Panc1 (cell line): ENCODE results near the gene TMEM254.

ENCODE experiments used
- SIN3A ChIP-seq: IDR thresholded peaks from 2 replicates; pipeline ENCODE4 v1.6.1; 2012; ENCODE audit warnings: low read depth, mild to moderate bottlenecking, low read length, moderate library complexity, borderline replicate concordance; ENCODE audit not compliant: insufficient read depth
- TCF7L2 ChIP-seq: IDR thresholded peaks from 2 replicates; pipeline ENCODE4 v1.6.1; 2011; ENCODE audit warnings: mild to moderate bottlenecking, low read depth, low read length, inconsistent platforms
- TF ChIP-seq, protein P1 (sequence below): fragments of 450-650 bp; IDR thresholded peaks from 2 replicates; pipeline ENCODE4 v1.5.1; 2017; ENCODE audit warnings: mild to moderate bottlenecking

DNA sequence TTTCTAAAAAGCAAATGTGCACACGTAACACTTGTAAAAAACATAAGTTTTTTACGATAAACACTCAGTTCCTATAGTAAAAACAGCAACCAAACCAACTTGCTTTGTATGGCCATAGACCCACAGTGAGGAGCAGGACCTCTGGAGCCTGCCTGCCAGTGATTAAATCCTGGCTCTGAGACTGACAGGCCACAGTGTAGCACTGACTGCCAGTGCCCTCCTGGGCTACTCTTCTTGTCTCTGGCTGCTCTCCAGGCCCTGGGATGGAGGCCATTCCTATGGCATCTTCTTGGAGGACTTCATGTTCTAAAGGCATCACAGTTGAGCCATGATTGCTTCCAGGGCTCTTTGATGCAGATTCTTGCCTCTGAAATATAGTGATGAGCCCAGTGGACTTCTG, 22.7 kb upstream of the TMEM254 start:
- TF ChIP-seq, protein P1, sequence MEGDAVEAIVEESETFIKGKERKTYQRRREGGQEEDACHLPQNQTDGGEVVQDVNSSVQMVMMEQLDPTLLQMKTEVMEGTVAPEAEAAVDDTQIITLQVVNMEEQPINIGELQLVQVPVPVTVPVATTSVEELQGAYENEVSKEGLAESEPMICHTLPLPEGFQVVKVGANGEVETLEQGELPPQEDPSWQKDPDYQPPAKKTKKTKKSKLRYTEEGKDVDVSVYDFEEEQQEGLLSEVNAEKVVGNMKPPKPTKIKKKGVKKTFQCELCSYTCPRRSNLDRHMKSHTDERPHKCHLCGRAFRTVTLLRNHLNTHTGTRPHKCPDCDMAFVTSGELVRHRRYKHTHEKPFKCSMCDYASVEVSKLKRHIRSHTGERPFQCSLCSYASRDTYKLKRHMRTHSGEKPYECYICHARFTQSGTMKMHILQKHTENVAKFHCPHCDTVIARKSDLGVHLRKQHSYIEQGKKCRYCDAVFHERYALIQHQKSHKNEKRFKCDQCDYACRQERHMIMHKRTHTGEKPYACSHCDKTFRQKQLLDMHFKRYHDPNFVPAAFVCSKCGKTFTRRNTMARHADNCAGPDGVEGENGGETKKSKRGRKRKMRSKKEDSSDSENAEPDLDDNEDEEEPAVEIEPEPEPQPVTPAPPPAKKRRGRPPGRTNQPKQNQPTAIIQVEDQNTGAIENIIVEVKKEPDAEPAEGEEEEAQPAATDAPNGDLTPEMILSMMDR: no peak
- TF ChIP-seq SIN3A (no peak), TCF7L2 (no peak)
